Ammon's horn (tissue), 1 donor: Measurements from ENCODE around the gene CFAP210.

Experiments used
- DNase-seq: peaks from one replicate; pipeline ENCODE4 v3.0.0-alpha.2; 2016; ENCODE audit warnings: low spot score

CFAP210 gene

DNA sequence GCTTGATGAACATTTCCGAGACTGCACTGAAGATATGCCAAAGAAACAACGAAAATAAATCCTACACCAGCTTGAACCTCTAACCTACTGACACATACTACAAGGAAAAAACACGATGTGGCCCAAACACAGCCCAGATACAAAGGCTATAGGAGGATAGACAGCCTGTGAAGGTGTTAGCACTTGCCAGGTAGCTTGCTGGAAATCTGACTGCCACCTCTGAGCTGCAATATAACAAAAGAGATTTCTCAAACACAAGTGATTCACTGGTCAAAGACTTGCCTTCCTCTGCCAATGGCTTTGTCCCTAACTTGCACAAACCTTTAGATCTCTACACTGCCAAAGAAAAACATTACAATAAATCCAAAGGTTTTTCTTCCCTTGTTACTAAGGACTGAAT lies 21.1 kb downstream of the CFAP210 start:
- no peak for DNase-seq

DNA sequence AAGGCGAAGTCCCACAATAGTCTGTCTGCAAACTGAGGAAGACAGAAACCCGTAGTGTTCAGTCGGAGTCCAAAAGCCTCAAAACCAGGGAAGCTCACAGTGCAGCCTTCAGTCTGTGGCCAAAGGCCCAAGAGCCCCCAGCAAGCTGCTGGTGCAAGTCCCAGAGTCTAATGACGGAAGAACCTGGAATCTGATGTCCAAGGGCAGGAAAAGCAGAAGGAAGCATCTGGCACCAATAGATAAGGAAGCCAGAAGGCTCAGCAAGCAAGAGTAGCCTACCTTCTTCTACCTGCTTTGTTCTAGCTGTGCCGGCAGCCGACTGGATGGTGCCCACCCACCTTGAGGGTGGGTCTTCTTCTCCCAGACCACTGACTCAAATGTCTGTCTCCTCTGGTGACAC lies 21.8 kb downstream of the CFAP210 start:
- no peak for DNase-seq

DNA sequence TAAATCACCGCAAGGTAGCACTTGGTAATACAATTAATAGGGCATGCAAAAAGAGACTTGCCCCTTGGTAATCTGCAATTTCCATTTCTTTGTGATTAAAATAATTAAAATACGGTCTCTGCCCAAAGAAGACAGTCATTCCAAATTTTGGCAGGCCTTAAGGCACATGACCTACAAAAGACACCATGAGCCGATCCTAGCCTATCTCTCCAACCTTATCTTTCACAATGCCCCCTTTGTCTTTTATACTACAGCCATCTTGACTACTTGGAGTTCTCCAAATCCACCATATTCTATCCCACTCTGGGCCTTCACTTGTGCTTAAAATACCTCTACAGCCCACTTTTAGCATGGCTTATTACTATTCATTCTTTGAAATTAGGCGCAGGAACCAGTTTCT lies 23.3 kb downstream of the CFAP210 start:
- DNase-seq, result no peak

DNA sequence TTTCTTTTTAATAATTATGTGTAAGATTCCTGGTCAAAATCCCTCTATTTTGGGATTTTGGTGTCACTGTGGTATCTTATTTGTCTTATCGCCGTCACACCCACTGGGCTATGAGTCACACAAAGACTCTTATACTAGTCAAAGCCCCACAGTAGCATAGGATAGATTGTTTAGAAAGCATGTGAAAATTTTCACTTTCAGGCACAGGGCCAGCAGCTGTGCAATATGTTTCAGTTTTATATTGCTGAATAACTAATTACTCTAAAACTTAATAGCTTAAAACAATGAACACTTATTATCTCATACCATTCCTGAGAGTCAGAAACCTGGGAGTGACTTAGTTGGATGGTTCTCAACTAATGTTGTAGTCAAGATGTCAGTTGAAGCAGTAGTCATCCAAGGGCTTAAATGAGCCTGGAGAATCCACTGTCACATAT lies 24.0 kb downstream of the CFAP210 start:
- no peak for DNase-seq

DNA sequence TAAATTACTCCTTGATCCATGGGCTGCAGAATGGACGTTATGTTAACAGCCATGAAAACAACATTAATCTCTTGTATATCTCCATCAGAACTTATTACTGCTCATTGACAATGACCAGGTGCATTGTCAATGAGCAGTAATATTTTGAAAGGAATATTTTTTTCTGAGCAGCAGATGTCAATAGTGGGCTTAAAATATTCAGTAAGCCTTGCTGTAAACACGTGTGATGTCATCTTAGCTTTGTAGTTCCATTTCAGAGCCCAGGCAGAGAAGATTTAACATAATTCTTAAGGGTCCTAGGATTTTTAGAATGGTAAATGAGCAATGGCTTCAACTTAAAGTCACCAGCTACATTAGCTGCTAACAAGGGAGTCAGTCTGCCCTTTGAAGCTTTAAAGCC lies 26.6 kb downstream of the CFAP210 start:
- DNase-seq, result no peak

DNA sequence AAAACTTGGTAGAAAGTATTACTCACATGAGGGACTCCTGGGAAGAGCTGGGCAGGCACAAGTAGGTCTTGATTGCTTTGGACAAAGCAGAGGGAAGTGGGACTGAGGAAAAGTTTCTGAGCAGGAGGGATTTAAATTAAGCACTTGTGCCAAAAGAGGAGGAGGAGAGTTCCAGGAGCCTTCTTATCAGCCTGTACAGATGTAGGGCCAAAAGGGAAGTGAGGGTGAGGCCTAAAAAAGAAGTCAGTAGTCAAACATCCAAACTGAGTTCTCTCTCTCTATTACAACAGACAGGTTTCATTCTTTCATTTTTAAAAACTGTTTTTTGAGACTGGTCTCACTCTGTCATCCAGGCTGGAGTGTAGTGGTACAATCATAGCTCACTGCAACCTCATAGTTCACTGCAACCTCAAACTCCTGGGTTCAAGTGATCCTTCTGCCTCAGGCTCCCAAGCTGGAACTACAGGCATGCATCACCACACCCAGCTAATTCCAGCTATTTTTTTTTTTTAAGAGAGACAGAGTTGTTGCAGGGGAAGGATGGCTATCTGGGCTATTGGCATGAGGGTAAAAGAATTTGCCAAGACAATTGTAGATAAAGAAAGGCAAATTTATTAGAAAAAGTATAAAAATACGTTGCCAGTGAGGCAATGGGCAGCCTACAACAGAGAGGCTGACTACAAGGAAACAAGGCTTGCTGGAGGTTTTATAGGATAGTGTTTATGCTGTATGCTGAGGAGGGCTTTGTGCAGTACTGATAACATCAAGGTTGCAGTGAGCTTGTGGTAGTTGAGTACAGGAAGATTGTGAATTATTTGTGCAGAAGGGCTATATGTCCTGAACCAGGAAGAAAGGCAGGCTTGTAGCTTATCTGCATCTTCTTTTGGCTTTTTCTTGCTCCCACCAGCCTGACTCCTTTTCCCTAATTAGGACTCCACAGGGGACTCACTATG lies 29.0 kb downstream of the CFAP210 start:
- no peak for DNase-seq

DNA sequence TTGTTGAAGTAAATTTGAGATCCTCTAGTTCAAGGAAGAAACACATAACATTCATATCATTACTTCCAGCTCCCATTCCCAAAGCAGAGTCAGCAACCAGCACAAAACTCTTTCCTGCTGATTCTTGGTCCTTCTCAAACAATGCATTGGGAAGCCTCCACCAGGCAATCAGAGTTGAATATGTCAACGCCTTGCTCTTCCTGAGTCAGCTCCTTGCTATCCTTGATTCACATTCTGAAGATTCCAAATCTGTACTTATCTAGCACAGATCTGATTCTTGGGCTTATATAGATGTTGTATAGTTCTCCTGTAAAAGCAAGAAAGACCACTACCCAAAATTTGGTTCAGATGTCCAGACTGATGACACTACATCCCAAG lies 29.6 kb downstream of the CFAP210 start:
- no peak for DNase-seq

DNA sequence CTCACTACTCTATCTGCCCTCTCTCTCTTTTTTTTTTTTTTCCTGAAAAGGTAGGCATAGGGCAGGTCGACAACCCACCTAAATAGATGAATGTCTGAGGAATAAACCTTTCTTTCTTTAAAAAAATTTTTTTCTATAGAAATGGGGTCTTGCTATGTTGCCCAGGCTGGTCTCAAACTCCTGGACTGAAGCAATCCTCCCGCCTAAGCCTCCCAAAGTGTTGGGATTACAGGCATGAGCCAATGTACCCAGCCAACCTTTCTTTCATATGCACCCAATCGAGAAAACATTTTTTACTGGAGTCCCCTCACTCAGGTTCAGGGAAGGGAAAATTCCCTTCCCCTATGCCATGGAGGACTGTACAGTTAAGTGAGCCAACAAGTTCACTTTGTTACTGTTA lies 31.0 kb downstream of the CFAP210 start:
- no peak for DNase-seq

DNA sequence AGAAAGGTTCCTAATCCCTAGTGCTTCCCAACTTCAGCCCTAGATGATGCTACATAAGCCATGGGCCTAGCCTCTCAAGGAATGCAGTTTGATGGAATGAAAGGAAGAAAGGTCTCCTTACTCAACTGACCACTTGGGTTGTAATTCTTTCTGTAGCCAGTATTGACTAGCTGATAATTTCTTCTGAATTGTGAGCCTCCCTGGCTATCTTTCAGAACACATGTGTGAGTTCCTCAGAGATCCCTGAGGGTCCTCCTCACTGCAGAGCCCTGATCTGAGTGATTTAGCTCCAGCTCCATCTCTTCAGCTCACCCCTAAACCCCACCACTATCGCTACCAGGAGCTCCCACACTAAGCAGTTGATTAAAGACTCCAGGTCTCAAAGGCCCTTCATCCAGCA lies 31.5 kb downstream of the CFAP210 start:
- DNase-seq, result no peak

DNA sequence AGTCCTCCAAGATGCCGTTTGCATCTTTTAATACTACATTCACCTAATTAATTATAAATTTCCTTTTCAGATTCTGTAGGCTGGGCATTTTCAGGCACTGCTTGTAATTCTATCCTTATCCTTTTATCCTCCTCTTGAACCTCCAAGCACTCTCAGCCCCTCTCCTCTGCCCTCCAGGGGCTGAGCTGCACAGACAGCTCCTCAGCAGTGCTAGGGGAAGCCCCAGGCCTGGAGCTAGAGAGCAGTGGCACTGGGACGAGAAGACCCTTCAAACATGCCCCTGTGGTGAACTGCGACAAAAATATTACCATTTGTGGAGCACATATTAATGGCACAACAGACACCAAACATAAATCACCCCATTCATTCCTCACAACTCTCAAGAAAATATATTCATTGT lies 32.9 kb downstream of the CFAP210 start:
- no peak for DNase-seq

DNA sequence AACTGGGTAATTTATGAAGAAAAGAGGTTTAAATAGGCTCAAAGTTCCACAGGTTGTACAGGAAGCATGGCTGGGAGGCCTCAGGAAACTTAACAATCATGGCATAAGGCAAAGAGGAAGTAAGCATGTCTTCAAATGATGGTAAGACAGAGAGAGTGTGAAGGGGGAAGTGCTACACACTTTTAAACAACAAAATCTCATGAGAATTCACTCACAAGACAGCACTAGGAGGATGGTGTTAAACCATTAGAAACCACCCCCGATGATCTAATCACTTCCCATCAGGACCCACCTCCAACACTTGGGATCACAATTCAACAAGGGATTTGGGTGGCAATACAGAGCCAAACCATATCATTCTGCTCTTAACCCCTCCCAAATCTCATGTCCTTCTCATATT lies 34.9 kb downstream of the CFAP210 start:
- DNase-seq, result no peak

DNA sequence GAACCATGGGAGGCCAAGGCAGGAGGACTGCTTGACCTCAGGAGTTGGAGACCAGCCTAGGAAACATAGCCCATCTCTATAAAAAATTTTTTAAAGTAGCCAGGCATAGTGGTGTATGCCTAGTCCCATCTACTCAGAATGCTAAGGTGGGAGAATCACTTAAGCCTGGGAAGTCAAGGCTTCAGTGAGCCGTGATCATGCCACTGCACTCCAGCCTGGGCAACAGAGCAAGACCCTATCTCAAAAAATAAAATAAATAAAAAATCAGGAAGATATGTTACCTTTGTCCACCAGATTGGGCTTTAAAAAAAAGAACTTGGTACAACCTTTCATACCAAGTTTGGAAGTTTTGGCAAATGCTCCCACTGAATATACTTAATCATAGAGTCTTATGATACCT lies 35.3 kb downstream of the CFAP210 start:
- DNase-seq, result no peak

DNA sequence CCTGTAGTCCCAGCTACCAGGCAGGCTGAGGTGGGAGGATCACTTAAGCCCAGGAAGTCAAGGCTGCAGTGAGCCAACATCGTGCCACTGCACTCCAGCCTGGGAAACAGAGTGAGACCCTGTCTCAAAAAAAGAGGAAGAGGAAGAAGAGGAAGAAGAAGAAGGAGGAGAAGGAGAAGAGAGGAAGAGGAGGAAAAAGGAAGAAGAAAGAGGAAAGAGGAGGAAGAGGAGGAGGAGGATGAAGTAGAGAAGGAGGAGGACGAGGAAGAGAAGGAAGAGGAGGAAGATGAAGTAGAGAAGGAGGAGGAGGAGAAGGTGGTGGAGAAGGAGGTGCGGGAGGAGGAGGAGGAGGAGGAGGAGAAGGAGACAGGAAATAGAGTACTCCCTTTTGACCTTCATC lies 38.0 kb downstream of the CFAP210 start:
- DNase-seq, result no peak

DNA sequence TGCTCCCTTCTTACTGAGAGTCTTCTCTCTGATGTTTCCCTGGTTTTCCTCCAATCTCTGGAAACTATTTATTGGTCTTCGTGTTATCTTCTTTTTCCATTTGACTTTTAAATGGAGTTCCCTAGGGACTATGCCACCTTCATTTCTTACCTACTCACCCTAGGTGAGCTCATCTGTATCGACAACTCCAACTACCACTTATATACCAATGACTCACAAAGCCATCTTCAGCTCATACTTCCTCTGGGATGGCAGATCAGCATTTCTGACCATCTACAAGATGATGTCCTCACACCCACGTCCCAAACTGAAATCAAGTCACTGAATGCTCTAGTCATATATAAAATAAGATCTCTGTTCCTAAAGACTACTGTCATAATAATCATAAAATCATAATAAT lies 40.6 kb downstream of the CFAP210 start:
- no peak for DNase-seq

DNA sequence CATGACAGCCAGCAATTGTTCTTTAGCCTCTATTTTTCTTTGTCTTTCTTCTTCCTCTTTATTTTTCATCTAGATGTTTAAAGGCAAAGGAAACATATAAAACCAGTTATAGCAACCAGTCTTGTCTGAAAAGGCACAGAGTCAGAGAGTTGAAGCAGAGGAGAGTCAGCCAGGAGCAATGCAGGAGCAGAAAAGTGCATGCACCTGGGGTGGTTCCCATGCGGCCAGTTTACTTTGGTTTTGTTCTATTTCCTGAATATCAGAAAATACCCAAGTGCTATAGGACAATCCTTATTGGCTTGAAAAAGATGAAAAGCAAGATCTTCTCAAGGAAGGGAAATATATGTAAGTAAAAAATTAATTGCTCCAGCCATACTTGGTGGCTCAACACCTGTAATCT lies 44.9 kb downstream of the CFAP210 start:
- DNase-seq, result no peak

DNA sequence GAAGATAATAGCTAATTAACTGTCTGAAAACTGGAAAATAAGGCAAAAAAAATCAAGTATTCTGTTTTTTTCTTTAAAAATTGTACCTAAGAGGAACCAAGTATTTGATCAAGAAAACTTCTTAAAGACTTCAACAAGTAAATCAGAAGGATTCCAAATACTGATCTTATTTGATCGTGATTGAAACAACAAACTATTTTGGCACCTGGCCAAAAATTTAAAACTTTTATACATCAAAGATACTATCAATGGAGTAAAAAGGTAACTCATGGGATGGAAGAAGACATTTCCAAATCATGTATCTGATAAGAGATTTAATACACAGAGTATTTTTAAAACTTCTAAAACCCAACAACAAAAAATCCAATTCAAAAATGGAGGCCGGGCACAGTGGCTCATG lies 46.7 kb downstream of the CFAP210 start:
- no peak for DNase-seq

DNA sequence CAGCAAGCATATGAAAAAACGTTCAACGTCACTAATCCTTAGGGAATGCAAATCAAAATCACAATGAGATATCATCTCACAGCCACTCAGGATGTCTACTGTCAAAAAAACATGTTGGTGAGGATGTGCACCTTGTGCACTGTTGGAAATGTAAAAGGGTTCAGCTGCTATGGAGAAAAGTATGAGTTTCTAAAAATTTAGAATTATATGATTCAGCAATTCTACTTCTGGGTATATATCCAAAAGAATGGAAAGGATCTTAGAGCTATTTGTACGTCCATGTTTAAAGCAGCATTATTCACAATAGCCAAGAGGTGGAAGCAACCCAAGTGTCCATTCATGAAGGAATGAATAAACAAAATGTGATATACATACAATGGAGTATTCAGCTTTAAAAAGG lies 50.0 kb downstream of the CFAP210 start:
- no peak for DNase-seq

DNA sequence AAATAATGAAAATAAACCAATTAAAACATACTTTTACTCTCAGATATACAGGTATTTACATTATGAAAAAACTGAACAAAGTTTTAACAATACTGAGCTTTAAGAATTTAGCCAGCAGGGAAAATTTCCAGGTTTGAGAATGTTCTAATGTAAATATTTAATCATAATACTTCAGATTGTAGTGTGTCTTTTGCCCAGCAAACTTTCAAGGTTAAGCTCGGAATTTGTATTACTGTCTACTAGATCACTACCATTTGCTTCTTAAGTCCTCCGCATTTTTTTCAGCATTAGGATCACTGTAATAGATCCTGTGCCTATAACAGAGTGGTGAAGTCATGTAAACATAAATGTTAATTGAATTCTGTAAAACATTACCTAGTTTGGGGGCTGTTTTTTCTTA lies 52.7 kb downstream of the CFAP210 start:
- DNase-seq, result no peak

DNA sequence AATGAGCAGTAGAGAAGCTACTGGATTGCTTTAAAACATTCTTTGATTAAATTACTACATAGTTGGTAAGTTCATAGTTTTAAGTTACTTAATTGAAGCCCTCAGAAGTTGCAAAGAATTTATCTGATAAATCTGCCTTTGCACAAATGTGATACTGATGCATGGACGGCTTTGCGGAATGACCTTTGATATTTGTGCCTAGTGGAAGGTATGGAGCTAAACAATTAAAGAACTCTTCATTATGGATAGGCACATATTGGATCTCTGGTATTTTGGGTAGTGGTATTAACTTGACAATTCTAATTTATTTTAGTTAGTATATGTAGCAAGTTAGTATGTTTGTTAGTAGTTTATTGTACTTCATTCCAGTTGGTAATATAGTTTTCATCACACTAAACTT lies 54.1 kb downstream of the CFAP210 start:
- DNase-seq, result no peak

DNA sequence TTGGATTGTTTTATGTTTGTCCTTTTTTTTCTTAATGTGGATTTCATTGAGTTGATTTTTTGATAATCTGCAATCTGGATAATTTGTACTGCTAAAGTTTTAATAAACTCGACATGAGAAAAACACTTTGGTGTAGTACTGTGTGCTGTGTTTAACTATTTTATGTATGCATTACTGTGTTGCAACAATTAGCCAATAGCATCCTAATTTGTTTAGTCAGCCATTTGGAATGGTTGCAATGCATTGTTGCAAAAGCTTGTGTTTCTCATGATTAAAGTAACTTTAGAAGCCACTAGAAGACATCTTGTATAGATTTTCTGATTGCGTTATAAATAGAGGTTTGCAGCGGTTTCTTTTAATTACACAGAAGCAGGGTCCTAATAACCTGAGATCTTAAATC lies 56.6 kb downstream of the CFAP210 start:
- DNase-seq, result no peak

DNA sequence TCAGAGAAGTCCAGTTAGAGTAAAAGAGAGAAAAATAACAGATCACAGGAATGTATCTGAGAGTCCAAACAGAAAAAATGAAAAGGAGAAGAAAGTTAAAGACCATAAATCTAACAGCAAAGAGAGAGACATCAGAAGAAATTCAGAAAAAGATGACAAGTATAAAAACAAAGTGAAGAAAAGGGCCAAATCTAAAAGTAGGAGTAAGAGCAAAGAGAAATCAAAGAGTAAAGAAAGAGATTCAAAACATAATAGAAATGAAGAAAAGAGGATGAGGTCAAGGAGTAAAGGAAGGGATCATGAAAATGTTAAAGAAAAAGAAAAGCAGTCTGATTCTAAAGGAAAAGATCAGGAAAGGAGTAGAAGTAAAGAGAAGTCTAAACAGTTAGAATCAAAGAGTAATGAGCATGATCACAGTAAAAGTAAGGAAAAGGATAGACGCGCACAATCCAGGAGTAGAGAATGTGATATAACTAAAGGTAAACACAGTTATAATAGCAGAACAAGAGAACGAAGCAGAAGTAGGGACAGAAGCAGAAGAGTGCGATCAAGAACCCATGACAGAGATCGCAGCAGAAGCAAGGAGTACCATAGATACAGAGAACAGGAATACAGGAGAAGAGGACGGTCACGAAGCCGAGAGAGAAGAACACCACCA lies 57.6 kb downstream of the CFAP210 start:
- DNase-seq, result no peak

DNA sequence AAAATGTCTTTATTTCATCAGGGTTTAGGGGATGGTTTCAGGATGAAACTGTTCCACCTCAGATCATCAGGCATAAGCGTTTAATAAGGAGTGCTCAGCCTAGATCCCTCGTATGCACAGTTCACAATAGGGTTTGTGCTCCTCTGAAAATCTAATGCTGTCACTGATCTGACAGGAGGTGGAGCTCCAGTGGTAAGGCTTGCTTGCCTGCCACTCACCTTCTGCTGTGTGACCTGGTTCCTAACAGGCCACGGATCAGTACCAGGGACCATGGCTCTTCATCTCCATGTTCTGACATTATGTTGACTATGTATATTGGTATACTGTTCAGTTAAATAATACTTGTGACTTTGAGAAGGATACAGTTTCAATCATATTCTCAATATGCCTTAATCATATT lies 68.4 kb downstream of the CFAP210 start:
- no peak for DNase-seq

DNA sequence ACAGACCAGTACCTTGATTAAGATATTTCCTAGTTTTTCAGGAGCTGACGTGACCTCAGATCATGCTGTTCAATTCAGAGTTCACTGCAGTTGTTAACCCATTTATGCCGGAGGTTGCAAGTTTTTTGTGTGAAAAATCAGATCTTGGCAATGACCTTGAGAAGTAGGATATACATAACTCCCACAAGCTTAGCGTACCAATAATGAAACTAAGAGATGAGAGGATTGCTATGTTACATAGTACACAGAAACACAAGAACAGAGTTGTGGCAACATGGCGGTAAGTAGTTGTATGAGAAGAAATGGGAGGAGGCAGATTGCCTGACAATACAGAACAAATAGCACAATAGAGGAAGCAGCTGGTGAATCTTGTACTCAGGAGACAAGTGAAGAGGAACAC lies 71.0 kb downstream of the CFAP210 start:
- DNase-seq, result no peak

DNA sequence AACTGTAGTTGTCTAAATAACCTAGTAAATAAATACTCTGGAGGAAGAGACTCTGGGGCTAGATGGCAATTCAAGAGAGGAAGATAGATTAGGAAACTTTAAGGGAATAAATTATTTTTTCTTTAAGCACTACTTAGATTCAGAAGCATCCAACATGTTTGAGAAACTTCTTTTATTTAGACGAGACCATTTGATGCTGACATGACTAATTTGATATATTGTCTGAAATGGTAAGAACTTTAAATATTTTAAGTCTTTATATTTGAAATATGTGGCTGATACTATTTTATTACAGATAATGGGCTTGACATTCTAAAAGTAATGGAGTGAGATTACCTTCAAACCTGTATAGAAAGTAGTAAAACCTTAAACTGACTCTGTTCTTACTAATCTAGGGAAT lies 73.7 kb downstream of the CFAP210 start:
- no peak for DNase-seq
